ENCODE results near the gene PIP4K2A.

PIP4K2A gene

GRCh38 chr10:22606164-22606614 lies 108.2 kb downstream of the PIP4K2A start:
- TF ChIP-seq Cebpa-rat (IDR thresholded peaks at IDR 0.05), result no peak
- H3K27ac ChIP-seq, result peak overlapping the region in 10 of 11 experiments; percentile 36 to 96 (median 72); a peak in 18 of 22 replicates
- H3K9me3 ChIP-seq (replicated peaks in 1 of 11), result peaks cover 0 to 7% (median 0%) of the 10 kb centered on the region in 11 experiments; a peak in 2 of 22 replicates
- H3K9ac ChIP-seq, result peak overlapping the region in 5 of 11 experiments; percentile 71 to 87 (median 85); a peak in 9 of 22 replicates
- peak overlapping the region in 4 of 10 experiments; percentile 29 to 34 (median 31); a peak in 6 of 20 replicates for H3K4me3 ChIP-seq
- peaks cover 13 to 35% (median 20%) of the 10 kb centered on the region in 11 experiments; a peak in 18 of 22 replicates for H3K36me3 ChIP-seq
- H3K27me3 ChIP-seq, result no peaks in the 10 kb centered on the region
- H3K4me1 ChIP-seq, result peaks cover 44 to 97% (median 57%) of the 10 kb centered on the region in 10 experiments
- H4K20me1 ChIP-seq, result peaks cover 0 to 30% (median 4%) of the 10 kb centered on the region in 11 experiments; a peak in 7 of 22 replicates
- H3K4me2 ChIP-seq, result peak overlapping the region; percentile 55 to 92 (median 80)

- Histone ChIP-seq H4K20me1 (peaks cover 0 to 37% (median 4%) of the 10 kb centered on the region in 11 experiments; a peak in 8 of 22 replicates), H3K4me2 (peak overlapping the region; percentile 55 to 98 (median 80)), H3K27ac (peak overlapping the region in 9 of 11 experiments; percentile 47 to 96 (median 80); a peak in 18 of 22 replicates), H3K4me3 (peak overlapping the region in 4 of 10 experiments; percentile 7 to 33 (median 26); a peak in 4 of 20 replicates), H3K9ac (peak overlapping the region in 9 of 11 experiments; percentile 6 to 87 (median 71); a peak in 12 of 22 replicates), H3K4me1 (peaks cover 50 to 97% (median 60%) of the 10 kb centered on the region in 10 experiments), H3K9me3 (replicated peaks in 1 of 11) (peaks cover 0 to 3% (median 0%) of the 10 kb centered on the region in 11 experiments; a peak in 2 of 22 replicates), H3K27me3 (no peaks in the 10 kb centered on the region), H3K36me3 (peaks cover 13 to 33% (median 20%) of the 10 kb centered on the region in 11 experiments; a peak in 18 of 22 replicates)
- peak in 3 of 11 experiments; percentile 19 to 46 (median 44); a peak in 4 of 22 replicates for TF ChIP-seq Cebpa-rat (IDR thresholded peaks at IDR 0.05)
Observed at GRCh38 chr10:22605168-22605567, 109.2 kb downstream of the PIP4K2A start.

DNA sequence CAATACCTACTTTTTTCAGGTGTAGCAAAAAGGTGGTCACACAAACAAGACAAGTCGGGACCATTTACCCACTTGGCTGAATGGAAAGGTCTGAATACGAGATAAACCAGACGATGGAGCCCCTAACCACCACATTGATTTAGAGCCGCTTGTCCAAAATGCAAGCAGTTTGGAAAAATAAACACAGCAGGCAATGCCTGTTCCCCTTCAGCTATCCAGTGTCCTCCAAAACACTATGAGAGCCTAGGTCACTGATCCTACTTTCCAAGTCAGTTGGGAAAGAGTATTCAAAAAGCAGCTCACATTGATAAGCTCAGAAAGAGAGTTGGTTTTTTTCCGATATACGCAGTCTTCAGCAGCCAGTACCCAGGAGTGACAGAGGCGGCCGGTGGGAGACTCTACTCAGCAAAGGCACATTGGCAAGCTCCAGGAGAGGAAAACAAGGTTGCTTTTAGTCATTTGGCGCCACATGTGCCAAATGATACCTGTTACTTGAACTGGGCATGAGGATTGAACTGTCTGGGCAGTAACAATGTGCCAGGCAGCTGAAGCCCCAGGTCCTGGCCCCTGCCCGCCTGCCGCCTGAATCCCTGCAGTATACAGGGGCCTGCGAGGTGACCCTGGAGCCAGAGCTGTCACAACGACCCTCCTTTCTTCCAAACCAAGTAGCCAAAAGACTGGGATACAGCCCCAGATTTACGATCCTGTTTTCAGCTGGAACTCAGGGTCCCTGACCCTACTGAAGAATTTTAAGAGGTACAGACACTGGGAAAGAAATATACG lies 109.8 kb downstream of the PIP4K2A start:
- peaks cover 0 to 38% (median 4%) of the 10 kb centered on the region in 11 experiments; a peak in 8 of 22 replicates for H4K20me1 ChIP-seq
- H3K4me2 ChIP-seq, result peak overlapping the region; percentile 55 to 98 (median 80); a peak in 21 of 22 replicates
- peak overlapping the region in 9 of 11 experiments; percentile 47 to 96 (median 80); a peak in 18 of 22 replicates for H3K27ac ChIP-seq
- H3K4me1 ChIP-seq, result peaks cover 57 to 97% (median 62%) of the 10 kb centered on the region in 10 experiments
- peaks cover 13 to 30% (median 20%) of the 10 kb centered on the region in 11 experiments; a peak in 18 of 22 replicates for H3K36me3 ChIP-seq
- H3K4me3 ChIP-seq, result peak overlapping the region in 4 of 10 experiments; percentile 7 to 33 (median 26); a peak in 4 of 20 replicates
- peaks cover 0 to 3% (median 0%) of the 10 kb centered on the region in 11 experiments; a peak in 1 of 22 replicates for H3K9me3 ChIP-seq (replicated peaks in 1 of 11)
- peak overlapping the region in 9 of 11 experiments; percentile 6 to 87 (median 66); a peak in 12 of 22 replicates for H3K9ac ChIP-seq
- TF ChIP-seq Cebpa-rat (IDR thresholded peaks at IDR 0.05), result no peak
- no peaks in the 10 kb centered on the region for H3K27me3 ChIP-seq

DNA sequence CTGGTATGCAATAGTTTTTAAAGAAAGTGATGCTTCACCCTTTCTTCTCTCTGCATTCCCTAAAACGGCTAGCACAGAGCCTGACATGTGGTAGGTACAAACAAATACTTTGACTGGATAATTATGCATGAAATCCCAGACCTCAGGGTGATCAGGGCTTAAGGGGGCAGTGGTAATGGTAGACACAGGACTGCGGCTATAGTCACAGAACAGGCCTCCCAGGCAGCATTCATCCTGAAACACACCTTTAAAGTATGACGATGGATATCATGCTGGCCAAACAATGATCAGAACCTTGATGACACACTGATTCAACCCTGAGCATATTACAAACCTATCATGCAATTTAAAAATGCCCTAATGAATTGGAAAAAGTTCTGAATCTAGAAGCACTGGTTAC lies 110.8 kb downstream of the PIP4K2A start:
- H3K9me3 ChIP-seq (replicated peaks in 1 of 11), result 0 out of 22 replicates have a peak, but pooled peaks cover 0 to 3% (median 0%) of the 10 kb centered on the region in 11 experiments
- H3K27me3 ChIP-seq, result no peaks in the 10 kb centered on the region
- TF ChIP-seq Cebpa-rat (IDR thresholded peaks at IDR 0.05), result no peak
- peak overlapping the region in 4 of 11 experiments; percentile 85 to 98 (median 92); a peak in 5 of 22 replicates for H3K4me2 ChIP-seq
- H3K4me1 ChIP-seq, result peaks cover 66 to 97% (median 72%) of the 10 kb centered on the region in 10 experiments
- H3K36me3 ChIP-seq, result peaks cover 6 to 22% (median 15%) of the 10 kb centered on the region in 11 experiments; a peak in 17 of 22 replicates
- peak overlapping the region in 2 of 11 experiments; percentile 86 to 87; a peak in 2 of 22 replicates for H3K9ac ChIP-seq
- H4K20me1 ChIP-seq, result peaks cover 0 to 38% (median 4%) of the 10 kb centered on the region in 11 experiments; a peak in 8 of 22 replicates
- H3K4me3 ChIP-seq, result no peak overlapping the region
- H3K27ac ChIP-seq, result peak overlapping the region in 3 of 11 experiments; percentile 88 to 96 (median 92); a peak in 4 of 22 replicates

DNA sequence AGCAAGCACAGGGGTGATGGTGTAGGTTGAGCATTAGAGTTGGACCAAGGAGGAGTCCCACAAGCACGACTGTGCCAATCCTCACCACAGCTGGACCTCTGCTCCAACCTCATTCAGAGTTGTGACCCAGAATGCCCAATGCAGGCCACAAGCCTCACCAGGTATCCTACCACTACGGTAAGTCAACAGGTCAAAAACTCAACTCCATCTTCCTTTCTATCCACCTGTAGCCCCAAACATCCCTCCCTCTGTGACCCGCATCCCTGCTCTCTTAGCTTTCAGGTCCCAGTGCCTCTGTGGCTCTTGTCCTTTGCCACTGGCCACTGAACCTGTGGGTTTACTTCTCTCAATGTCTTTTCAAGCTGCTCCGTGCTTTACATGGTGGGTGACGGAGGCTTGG lies 112.8 kb downstream of the PIP4K2A start:
- Histone ChIP-seq H4K20me1 (peaks cover 0 to 42% (median 4%) of the 10 kb centered on the region in 11 experiments; a peak in 7 of 22 replicates), H3K27ac (peak overlapping the region in 4 of 11 experiments; percentile 34 to 77 (median 40); a peak in 11 of 22 replicates)
- TF ChIP-seq Cebpa-rat (IDR thresholded peaks at IDR 0.05), result no peak

DNA sequence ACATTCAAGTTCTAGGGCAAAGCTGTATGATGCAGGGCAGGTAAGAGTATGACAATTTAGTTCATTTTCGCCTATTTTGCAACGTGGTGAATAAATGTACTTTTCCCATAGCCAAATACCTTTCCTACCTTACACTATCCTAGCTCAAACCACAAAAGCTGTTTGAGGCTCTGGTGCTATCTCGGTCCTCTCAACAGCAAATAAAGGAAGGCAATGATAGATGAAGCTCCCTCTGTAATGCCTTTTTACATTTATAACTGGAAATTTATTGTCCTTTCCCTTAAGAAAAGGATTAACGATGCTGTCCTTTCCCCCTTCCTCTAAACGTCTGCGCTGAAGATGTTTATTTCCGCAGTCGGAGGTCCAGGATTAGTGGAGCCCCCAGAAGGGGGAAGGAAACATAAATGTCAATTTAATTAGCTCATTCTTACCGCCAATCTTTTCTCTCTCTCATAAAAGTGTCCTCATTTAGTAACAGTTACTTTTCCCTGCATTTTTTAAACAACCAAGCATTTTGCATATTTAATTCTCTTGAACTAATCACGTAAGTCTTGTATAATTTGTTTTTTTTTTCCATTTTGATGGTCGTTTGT lies 114.6 kb downstream of the PIP4K2A start:
- peak overlapping the region; percentile 64 to 91 (median 77) for H3K4me2 ChIP-seq
- peak overlapping the region in 5 of 11 experiments; percentile 1 to 77 (median 49); a peak in 7 of 22 replicates for H3K27ac ChIP-seq
- H3K4me1 ChIP-seq, result peaks cover 55 to 87% (median 61%) of the 10 kb centered on the region in 10 experiments
- H3K9ac ChIP-seq, result peak overlapping the region in 2 of 11 experiments; percentile 23 to 32; a peak in 4 of 22 replicates
- TF ChIP-seq Cebpa-rat (IDR thresholded peaks at IDR 0.05), result no peak
- H3K4me3 ChIP-seq, result no peak overlapping the region; a peak in 1 of 20 replicates
- peaks cover 0 to 41% (median 3%) of the 10 kb centered on the region in 11 experiments; a peak in 6 of 22 replicates for H4K20me1 ChIP-seq
- peaks cover 0 to 32% (median 5%) of the 10 kb centered on the region in 11 experiments; a peak in 12 of 22 replicates for H3K36me3 ChIP-seq
- H3K27me3 ChIP-seq, result no peaks in the 10 kb centered on the region
- H3K9me3 ChIP-seq (replicated peaks in 1 of 11), result no peaks in the 10 kb centered on the region

More for the DNA sequence above, 112.8 kb downstream of the PIP4K2A start:
- Histone ChIP-seq H3K4me2 (peak overlapping the region; percentile 64 to 91 (median 74)), H3K9ac (no peak overlapping the region), H3K4me3 (no peak overlapping the region), H3K9me3 (replicated peaks in 1 of 11) (no peaks in the 10 kb centered on the region), H3K27me3 (no peaks in the 10 kb centered on the region), H3K4me1 (peaks cover 74 to 97% (median 79%) of the 10 kb centered on the region in 10 experiments), H3K36me3 (peaks cover 0 to 19% (median under 1%) of the 10 kb centered on the region in 11 experiments; a peak in 10 of 22 replicates)

GRCh38 chr10:22599048-22599561 lies 115.3 kb downstream of the PIP4K2A start:
- Histone ChIP-seq H3K4me2 (peak overlapping the region; percentile 64 to 91 (median 77)), H3K4me3 (no peak overlapping the region; a peak in 1 of 20 replicates), H3K27me3 (no peaks in the 10 kb centered on the region), H3K9ac (peak overlapping the region in 3 of 11 experiments; percentile 23 to 32 (median 23); a peak in 4 of 22 replicates), H3K4me1 (peaks cover 53 to 81% (median 61%) of the 10 kb centered on the region in 10 experiments), H3K36me3 (peaks cover 0 to 32% (median 5%) of the 10 kb centered on the region in 11 experiments; a peak in 12 of 22 replicates), H3K9me3 (replicated peaks in 1 of 11) (no peaks in the 10 kb centered on the region), H4K20me1 (peaks cover 0 to 35% (median 3%) of the 10 kb centered on the region in 11 experiments; a peak in 7 of 22 replicates), H3K27ac (peak overlapping the region in 5 of 11 experiments; percentile 1 to 77 (median 49); a peak in 6 of 22 replicates)
- TF ChIP-seq Cebpa-rat (IDR thresholded peaks at IDR 0.05), result no peak

Measured in BLaER1 treated with 17β-estradiol and CSF1 and Interleukin-3, amounts not matched to agents 10 nM and 100 nM (cell line).